ENCODE data around the gene KLHL22.
"Not testable (repeated sequence)": the region's sequence is repeated elsewhere in the genome, so short reads cannot be mapped to it uniquely, and the experiment has no call there.

KLHL22 gene

DNA sequence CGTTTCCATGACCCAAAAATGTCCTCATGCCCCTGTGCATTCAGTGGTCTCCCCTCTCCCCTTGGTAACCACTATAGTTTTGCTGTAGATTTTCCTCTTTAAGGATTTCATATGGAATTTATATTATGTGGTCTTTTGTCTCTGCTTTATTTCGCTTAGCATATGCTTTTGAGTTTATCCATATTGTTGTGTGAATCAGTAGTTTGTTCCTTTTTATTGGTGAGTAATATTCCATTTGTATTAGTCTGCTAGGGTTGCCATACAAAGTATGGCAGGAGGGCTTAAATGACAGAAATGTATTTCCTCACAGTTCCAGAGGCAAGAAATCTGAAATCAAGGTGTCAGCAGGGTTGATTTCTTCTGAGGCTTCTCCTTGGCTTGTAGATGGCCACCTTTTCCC, 98.1 kb downstream of the KLHL22 start:
- DNase-seq (ENCODE audit: low read depth), result no peak

DNA sequence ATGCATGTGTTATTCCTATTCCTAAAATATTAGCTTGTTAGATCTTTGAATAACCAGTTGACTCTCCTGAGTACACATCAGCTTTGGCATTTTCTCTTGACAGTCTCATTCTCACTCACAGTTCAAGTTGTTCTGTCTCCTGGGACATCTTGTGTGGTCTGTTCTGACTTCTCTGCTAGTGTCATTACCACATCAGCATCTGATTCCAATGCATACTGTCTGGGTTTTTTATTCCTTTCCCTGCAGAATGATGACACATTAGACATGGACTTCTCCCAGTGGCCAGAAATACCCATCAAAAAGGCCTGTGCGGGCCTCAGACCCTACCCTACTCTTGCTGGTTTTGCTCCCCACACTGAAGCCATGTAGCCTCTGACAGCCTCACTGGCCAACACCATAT, 99.0 kb downstream of the KLHL22 start:
- DNase-seq (ENCODE audit: low read depth), result no peak

GRCh38 chr22:20395907-20396287, 99.7 kb downstream of the KLHL22 start:
- no peak for DNase-seq (ENCODE audit: low read depth)

- no peak for DNase-seq (ENCODE audit: low read depth)
Observed at GRCh38 chr22:20395181-20395906, 100.3 kb downstream of the KLHL22 start.

DNA sequence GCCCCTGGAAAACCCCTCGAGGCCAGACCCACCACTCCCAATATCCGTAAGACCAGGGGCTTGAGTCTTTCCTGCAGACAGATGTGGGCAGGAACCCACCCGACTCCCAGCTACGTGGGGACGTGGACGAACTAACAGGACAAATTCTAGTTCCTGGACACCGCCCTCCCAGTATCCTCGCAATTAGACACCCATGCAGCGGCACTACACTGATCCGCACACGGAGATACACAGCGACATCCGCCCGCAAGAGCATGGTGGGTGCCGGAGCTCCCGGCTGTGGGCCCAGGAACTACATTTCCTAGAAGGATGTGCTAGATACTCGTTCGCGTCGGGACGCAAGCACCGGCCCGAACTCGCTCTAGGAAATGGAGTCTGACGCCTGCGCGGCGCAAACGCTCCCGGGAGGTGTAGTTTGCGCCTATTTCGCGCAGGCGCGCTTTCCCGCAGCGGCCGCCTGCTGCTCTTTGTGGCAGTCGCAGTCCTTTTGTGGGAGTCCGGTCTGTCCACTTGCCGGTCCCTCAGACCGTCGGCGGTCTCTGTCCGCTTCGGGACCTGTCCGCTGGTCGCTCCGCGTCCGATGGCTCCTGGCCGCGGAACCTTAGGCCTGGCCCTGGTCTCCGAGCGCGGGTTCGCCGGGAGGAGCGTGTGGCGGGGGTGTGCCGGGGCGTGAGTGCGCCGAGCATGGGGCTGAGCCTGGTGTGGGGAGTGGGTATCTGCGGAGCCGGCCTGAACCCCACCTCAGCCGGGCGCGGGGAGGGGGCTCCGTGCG, 101.7 kb downstream of the KLHL22 start, which contains the start of gene ZNF74:
Gene ZNF74, plus strand, starts transcription at position 447 of the 772 bp plus-strand sequence. CDS start 478 bp downstream, outside the sequence.
- peak; percentile 60 for DNase-seq (ENCODE audit: low read depth)

- DNase-seq (ENCODE audit: low read depth), result no peak
Observed at GRCh38 chr22:20392983-20393704, 102.5 kb downstream of the KLHL22 start.

DNA sequence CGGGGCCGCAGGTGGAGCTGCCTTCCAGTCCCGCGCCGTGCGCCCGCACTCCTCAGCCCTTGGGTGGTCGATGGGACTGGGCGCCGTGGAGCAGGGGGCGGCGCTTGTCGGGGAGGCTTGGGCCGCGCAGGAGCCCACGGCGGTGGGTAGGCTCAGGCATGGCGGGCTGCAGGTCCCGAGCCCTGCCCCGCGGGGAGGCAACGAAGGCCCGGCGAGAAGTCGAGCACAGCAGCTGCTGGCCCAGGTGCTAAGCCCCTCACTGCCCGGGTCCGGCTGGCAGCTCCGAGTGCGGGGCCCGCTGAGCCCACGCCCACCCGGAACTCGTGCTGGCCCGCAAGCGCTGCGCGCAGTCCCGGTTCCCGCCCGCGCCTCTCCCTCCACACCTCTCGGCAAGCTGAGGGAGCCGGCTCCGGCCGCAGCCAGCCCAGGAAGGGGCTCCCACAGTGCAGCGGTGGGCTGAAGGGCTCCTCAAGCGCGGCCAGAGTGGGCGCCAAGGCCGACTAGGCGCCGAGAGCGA, 103.2 kb downstream of the KLHL22 start:
- not testable (repeated sequence) for DNase-seq (ENCODE audit: low read depth)

All from stimulated activated CD8-positive, alpha-beta memory T cell treated with anti-CD3 and anti-CD28 coated beads, Interleukin-15, amount 100 ng/mL, for 1 hour (primary cell).